Prostate gland (tissue), 2 donors: ENCODE results near the gene GPER1. TPM values are rescaled to one million over a fixed set of nuclear protein-coding genes. Genes with fewer than 3 reads are reported as not detected.

Experiments
- DNase-seq: peaks from one replicate; pipeline ENCODE4 v3.0.0-alpha.2; 2019; ENCODE audit warnings: low spot score
- H3K27ac ChIP-seq, 2 donors: fragments of 200-600 bp; sonication (generic); 2 replicates each; pipeline ENCODE4 v1.5.1; 2017 to 2019
- H3K27me3 ChIP-seq: fragments of 200-600 bp; sonication (generic); replicated peaks from 2 replicates; pipeline ENCODE4 v1.5.1; 2019; ENCODE audit not compliant: insufficient read depth
- H3K36me3 ChIP-seq, 2 donors: fragments of 200-600 bp; sonication (generic); 1 replicate in 1 of 2; 2 replicates in 1 of 2; pipeline versions ENCODE4 v1.5.1 to v1.8.1; 2017 to 2019
- H3K4me1 ChIP-seq: fragments of 200-600 bp; sonication (generic); replicated peaks from 2 replicates; pipeline ENCODE4 v1.5.1; 2019
- H3K4me3 ChIP-seq, 2 donors: fragments of 200-600 bp; sonication (generic); 2 replicates each; pipeline ENCODE4 v1.5.1; 2017 to 2019
- H3K9me3 ChIP-seq: fragments of 200-600 bp; sonication (generic); 2 replicates; pipeline ENCODE4 v1.5.1; 2017
- CTCF ChIP-seq, 4 experiments: fragments of 200-600 bp in 2 of 4; fragments of 450-650 bp in 2 of 4; sonication (generic) in 2 of 4; IDR thresholded peaks; 1 replicate in 3 of 4; 2 replicates in 1 of 4; pipeline ENCODE4 v1.5.1; 2016 to 2019; ENCODE audit warnings: antibody characterized with exemption in 4 of 4, mild to moderate bottlenecking in 2 of 4, moderate library complexity in 2 of 4
- POLR2A ChIP-seq: fragments of 450-650 bp; IDR thresholded peaks from one replicate; pipeline ENCODE4 v1.6.1; 2016; ENCODE audit warnings: antibody characterized with exemption, mild to moderate bottlenecking
- POLR2AphosphoS5 ChIP-seq: sonication (generic); formaldehyde crosslinking; IDR thresholded peaks from one replicate; pipeline ENCODE4 v1.6.1; 2017; ENCODE audit warnings: antibody characterized with exemption
- WGBS: methylation state at CpG from one replicate; pipeline ENCODE4 v1.1.5; 2018; 5-methylcytosine and 5-hydroxymethylcytosine counted together
- intact Hi-C: fragments of 100-400 bp; cut with DNase I; formaldehyde crosslinking; loops from one replicate; pipeline ENCODE4 v1.14.2; 2022
- total RNA-seq, 2 donors: library from RNA; depleted of rRNA; stranded (reverse); fragments of >200 nt; gene quantifications; one replicate each; pipeline ENCODE4 v1.1.0, GENCODE V29; 2016

GPER1 gene
- total RNA-seq, 2 donors from 2014 or later, result 7.4 to 11.5 TPM

- intact Hi-C loops, result no loop called here
- DNase-seq, result no peak
- Histone ChIP-seq H3K9me3 (no peaks in the 10 kb centered on the region), H3K4me3 (no peak overlapping the region), H3K4me1 (no peaks in the 10 kb centered on the region), H3K27ac (no peak overlapping the region), H3K36me3 (no peaks in the 10 kb centered on the region), H3K27me3 (no peaks in the 10 kb centered on the region)
- TF ChIP-seq POLR2A (no peak), CTCF (IDR thresholded peaks at IDR 0.05) (no peak), POLR2AphosphoS5 (no peak)
- WGBS, result 88% methylated on average over 21 of the region's 21 CpGs
Measured at GRCh38 chr7:1063361-1063760, 24.6 kb upstream of the GPER1 start.

GRCh38 chr7:1064581-1064980 lies 23.3 kb upstream of the GPER1 start:
- Histone ChIP-seq H3K27ac (no peak overlapping the region), H3K36me3 (no peaks in the 10 kb centered on the region), H3K27me3 (no peaks in the 10 kb centered on the region), H3K9me3 (no peaks in the 10 kb centered on the region), H3K4me3 (no peak overlapping the region), H3K4me1 (no peaks in the 10 kb centered on the region)
- no peak for DNase-seq
- intact Hi-C loops, result no loop called here
- WGBS, result 95% methylated on average over 10 of the region's 13 CpGs
- no peak for TF ChIP-seq POLR2AphosphoS5
- TF ChIP-seq CTCF (IDR thresholded peaks at IDR 0.05), result no peak
- TF ChIP-seq POLR2A, result no peak

- Histone ChIP-seq H3K4me1 (no peaks in the 10 kb centered on the region), H3K27me3 (no peaks in the 10 kb centered on the region), H3K36me3 (no peaks in the 10 kb centered on the region), H3K9me3 (no peaks in the 10 kb centered on the region), H3K27ac (no peak overlapping the region), H3K4me3 (no peak overlapping the region)
- 75% methylated on average over 12 of the region's 12 CpGs for WGBS
- no peak for DNase-seq
- no peak for TF ChIP-seq CTCF (IDR thresholded peaks at IDR 0.05)
- TF ChIP-seq POLR2A, result no peak
- no peak for TF ChIP-seq POLR2AphosphoS5
- intact Hi-C loops, result loop anchor here (1.0 kb wide), 1 partner anchor 72 kb away; no protein-coding TSS in a partner anchor
Measured at GRCh38 chr7:1065263-1065584, 22.7 kb upstream of the GPER1 start.

- H3K27ac ChIP-seq, result no peak overlapping the region
- H3K9me3 ChIP-seq, result no peaks in the 10 kb centered on the region
- no peak overlapping the region for H3K4me3 ChIP-seq
- no peaks in the 10 kb centered on the region for H3K27me3 ChIP-seq
- WGBS, result 15% methylated on average over 35 of the region's 48 CpGs
- DNase-seq, result peak; percentile 78
- intact Hi-C loops, result loop anchor here (1.0 kb wide), 1 partner anchor 72 kb away; no protein-coding TSS in a partner anchor
- no peaks in the 10 kb centered on the region for H3K36me3 ChIP-seq
- no peaks in the 10 kb centered on the region for H3K4me1 ChIP-seq
- no peak for TF ChIP-seq POLR2A
- peak; percentile 80 to 98 (median 94) for TF ChIP-seq CTCF (IDR thresholded peaks at IDR 0.05)
- peak; percentile 67 for TF ChIP-seq POLR2AphosphoS5
Measured at GRCh38 chr7:1065585-1066241, 22.2 kb upstream of the GPER1 start.

- TF ChIP-seq POLR2A, result no peak
- TF ChIP-seq CTCF (IDR thresholded peaks at IDR 0.05), result no peak
- TF ChIP-seq POLR2AphosphoS5, result no peak
- no peak overlapping the region for H3K27ac ChIP-seq
- intact Hi-C loops, result no loop called here
- WGBS, result 73% methylated on average over 21 of the region's 21 CpGs
- H3K9me3 ChIP-seq, result no peaks in the 10 kb centered on the region
- no peak for DNase-seq
- H3K27me3 ChIP-seq, result no peaks in the 10 kb centered on the region
- no peak overlapping the region for H3K4me3 ChIP-seq
- H3K36me3 ChIP-seq, result no peaks in the 10 kb centered on the region
- H3K4me1 ChIP-seq, result no peaks in the 10 kb centered on the region
Measured at GRCh38 chr7:1066242-1066588, 21.7 kb upstream of the GPER1 start.
